Astrocyte (in vitro differentiated cells and primary cell): ENCODE data around the gene LITAF.

Experiments used
- EZH2 ChIP-seq: IDR thresholded peaks from 2 replicates; pipeline ENCODE4 v1.6.1; 2012; ENCODE audit warnings: mild to moderate bottlenecking, low read length, inconsistent platforms; ENCODE audit not compliant: insufficient read depth
- TF ChIP-seq, protein P1 (sequence below): IDR thresholded peaks from 2 replicates; pipeline ENCODE4 v1.5.1; 2011; ENCODE audit warnings: low read depth, mild to moderate bottlenecking, inconsistent platforms, low read length, moderate library complexity; ENCODE audit not compliant: insufficient read depth

DNA sequence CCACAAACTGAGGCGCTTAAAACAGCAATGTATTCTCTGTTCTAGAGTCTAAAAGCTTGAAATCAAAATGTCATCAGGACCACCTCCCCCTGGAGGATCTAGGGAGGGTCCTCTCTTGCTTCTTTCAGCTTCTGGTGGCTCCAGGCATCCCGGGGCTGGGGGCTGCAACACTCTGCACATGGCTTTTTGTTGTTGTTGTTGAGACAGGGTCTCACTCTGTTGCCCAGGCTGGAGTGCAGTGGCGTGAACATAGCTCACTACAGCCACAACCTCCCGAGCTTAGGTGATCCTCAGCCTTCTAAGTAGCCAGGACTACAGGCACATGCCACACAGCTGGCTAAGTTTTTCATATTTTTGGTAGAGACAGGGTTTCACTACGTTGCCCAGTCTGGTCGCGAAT is 44.5 kb upstream of the LITAF start:
- TF ChIP-seq, protein P1, sequence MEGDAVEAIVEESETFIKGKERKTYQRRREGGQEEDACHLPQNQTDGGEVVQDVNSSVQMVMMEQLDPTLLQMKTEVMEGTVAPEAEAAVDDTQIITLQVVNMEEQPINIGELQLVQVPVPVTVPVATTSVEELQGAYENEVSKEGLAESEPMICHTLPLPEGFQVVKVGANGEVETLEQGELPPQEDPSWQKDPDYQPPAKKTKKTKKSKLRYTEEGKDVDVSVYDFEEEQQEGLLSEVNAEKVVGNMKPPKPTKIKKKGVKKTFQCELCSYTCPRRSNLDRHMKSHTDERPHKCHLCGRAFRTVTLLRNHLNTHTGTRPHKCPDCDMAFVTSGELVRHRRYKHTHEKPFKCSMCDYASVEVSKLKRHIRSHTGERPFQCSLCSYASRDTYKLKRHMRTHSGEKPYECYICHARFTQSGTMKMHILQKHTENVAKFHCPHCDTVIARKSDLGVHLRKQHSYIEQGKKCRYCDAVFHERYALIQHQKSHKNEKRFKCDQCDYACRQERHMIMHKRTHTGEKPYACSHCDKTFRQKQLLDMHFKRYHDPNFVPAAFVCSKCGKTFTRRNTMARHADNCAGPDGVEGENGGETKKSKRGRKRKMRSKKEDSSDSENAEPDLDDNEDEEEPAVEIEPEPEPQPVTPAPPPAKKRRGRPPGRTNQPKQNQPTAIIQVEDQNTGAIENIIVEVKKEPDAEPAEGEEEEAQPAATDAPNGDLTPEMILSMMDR, result no peak
- TF ChIP-seq EZH2, result no peak
